WTC11 (cell line): ENCODE results near the gene ADAMTSL5. TPM values are rescaled to one million over a fixed set of nuclear protein-coding genes. Genes with fewer than 3 reads are reported as not detected.

Source experiments
- ATAC-seq: fragments of 200-7000 bp; cut with Tn5 transposase; 2 replicates; pipeline ENCODE4 v1.10.0; 2021; ENCODE audit warnings: mild to moderate bottlenecking, moderate library complexity
- CTCF ChIA-PET: fragments of 300-600 bp; sonication (Branson Sonifier 250); formaldehyde crosslinking; loops from one replicate; lab custom pipeline; 2021; ENCODE audit warnings: antibody characterized with exemption; lab: Charles Lee
- POLR2A ChIA-PET: fragments of 350-600 bp; sonication (Branson Sonifier 250); formaldehyde crosslinking; loops from one replicate; lab custom pipeline; 2021; ENCODE audit warnings: antibody characterized with exemption; lab: Charles Lee
- DNase-seq: peaks from one replicate; pipeline ENCODE4 v3.0.0; 2021; ENCODE audit warnings: low spot score
- H3K27ac Mint-ChIP-seq: 2 replicates; pipeline ENCODE4 v1.8.0; 2021; ENCODE audit warnings: mixed read lengths
- H3K27me3 Mint-ChIP-seq: 2 replicates; pipeline ENCODE4 v1.8.0; 2021; ENCODE audit warnings: low read depth, mild to moderate bottlenecking, moderate library complexity, mixed read lengths
- H3K36me3 Mint-ChIP-seq: 2 replicates; pipeline ENCODE4 v1.8.0; 2021; ENCODE audit warnings: mixed read lengths
- H3K4me1 Mint-ChIP-seq: 2 replicates; pipeline ENCODE4 v1.8.0; 2022; ENCODE audit warnings: mixed read lengths
- H3K4me3 Mint-ChIP-seq: 2 replicates; pipeline ENCODE4 v1.8.0; 2021; ENCODE audit warnings: mild to moderate bottlenecking, moderate library complexity, mixed read lengths
- H3K9me3 Mint-ChIP-seq: 2 replicates; pipeline ENCODE4 v1.8.0; 2021; ENCODE audit warnings: mixed read lengths
- ATF1 ChIP-seq: sonication (generic); formaldehyde crosslinking; IDR thresholded peaks from 2 replicates; pipeline ENCODE4 v1.8.1; 2023; ENCODE audit warnings: mild to moderate bottlenecking, moderate library complexity, missing genetic modification reagents
- ATF2 ChIP-seq: sonication (generic); formaldehyde crosslinking; IDR thresholded peaks from 2 replicates; pipeline ENCODE4 v1.8.1; 2022; ENCODE audit warnings: low read depth, missing genetic modification reagents, borderline replicate concordance
- ATF6 ChIP-seq: sonication (generic); formaldehyde crosslinking; IDR thresholded peaks from 2 replicates; pipeline ENCODE4 v1.8.1; 2023; ENCODE audit warnings: mild to moderate bottlenecking, missing genetic modification reagents
- CREM ChIP-seq: sonication (generic); formaldehyde crosslinking; IDR thresholded peaks from 2 replicates; pipeline ENCODE4 v1.8.1; 2022; ENCODE audit warnings: mild to moderate bottlenecking, missing genetic modification reagents, moderate library complexity
- GABPB1 ChIP-seq: sonication (generic); formaldehyde crosslinking; IDR thresholded peaks from 2 replicates; pipeline ENCODE4 v1.8.1; 2023; ENCODE audit warnings: mild to moderate bottlenecking, missing genetic modification reagents
- GRHL2 ChIP-seq: fragments of 250-450 bp; sonication (Bioruptor Pico); IDR thresholded peaks from 2 replicates; pipeline ENCODE4 v1.8.0; 2022; ENCODE audit warnings: mild to moderate bottlenecking, moderate library complexity; ENCODE audit not compliant: insufficient replicate concordance, severe bottlenecking
- GTF2I ChIP-seq: fragments of 250-450 bp; sonication (Bioruptor Pico); conservative IDR thresholded peaks from 2 replicates; pipeline ENCODE4 v1.4.0; 2021; ENCODE audit warnings: mild to moderate bottlenecking
- HMGA2 ChIP-seq: fragments of 250-450 bp; sonication (Bioruptor Pico); IDR thresholded peaks from 2 replicates; pipeline ENCODE4 v1.4.0; 2021; ENCODE audit warnings: mild to moderate bottlenecking, moderate library complexity
- IRF1 ChIP-seq: sonication (generic); formaldehyde crosslinking; IDR thresholded peaks from 2 replicates; pipeline ENCODE4 v1.8.0; 2023; ENCODE audit warnings: missing genetic modification reagents
- KAT7 ChIP-seq: sonication (generic); formaldehyde crosslinking; IDR thresholded peaks from 2 replicates; pipeline ENCODE4 v1.8.1; 2023; ENCODE audit warnings: missing genetic modification reagents, mild to moderate bottlenecking, borderline replicate concordance
- MAX ChIP-seq: sonication (generic); formaldehyde crosslinking; IDR thresholded peaks from 2 replicates; pipeline ENCODE4 v1.8.0; 2022; ENCODE audit warnings: mild to moderate bottlenecking, missing genetic modification reagents
- NR3C1 ChIP-seq: sonication (generic); formaldehyde crosslinking; conservative IDR thresholded peaks from 2 replicates; pipeline ENCODE4 v1.8.1; 2023; ENCODE audit warnings: low read depth, mild to moderate bottlenecking, missing genetic modification reagents
- PREB ChIP-seq: sonication (generic); formaldehyde crosslinking; IDR thresholded peaks from 2 replicates; pipeline ENCODE4 v1.8.1; 2022; ENCODE audit warnings: mild to moderate bottlenecking, missing genetic modification reagents, moderate library complexity, borderline replicate concordance
- RELA ChIP-seq: sonication (generic); formaldehyde crosslinking; IDR thresholded peaks from 2 replicates; pipeline ENCODE4 v1.8.1; 2022; ENCODE audit warnings: missing genetic modification reagents, mild to moderate bottlenecking, borderline replicate concordance
- SP1 ChIP-seq: sonication (generic); formaldehyde crosslinking; conservative IDR thresholded peaks from 2 replicates; pipeline ENCODE4 v1.8.1; 2022; ENCODE audit warnings: missing genetic modification reagents
- ZNF219 ChIP-seq: sonication (generic); formaldehyde crosslinking; IDR thresholded peaks from 2 replicates; pipeline ENCODE4 v1.8.0; 2023; ENCODE audit warnings: missing genetic modification reagents, mild to moderate bottlenecking, borderline replicate concordance
- total RNA-seq: library from RNA; stranded (reverse); gene quantifications from 3 replicates; pipeline ENCODE4 v1.2.3, GENCODE V29; 2021
- TF ChIP-seq, protein P1 (sequence below): sonication (generic); formaldehyde crosslinking; IDR thresholded peaks from 2 replicates; pipeline ENCODE4 v1.8.0; 2022; ENCODE audit warnings: mild to moderate bottlenecking, missing genetic modification reagents
- TF ChIP-seq, protein P2 (sequence below): sonication (generic); formaldehyde crosslinking; IDR thresholded peaks from 2 replicates; pipeline ENCODE4 v1.8.0; 2023; ENCODE audit warnings: missing genetic modification reagents, mild to moderate bottlenecking, borderline replicate concordance
- TF ChIP-seq, protein P3 (sequence below): sonication (generic); formaldehyde crosslinking; IDR thresholded peaks from 2 replicates; pipeline ENCODE4 v1.8.1; 2022; ENCODE audit warnings: mild to moderate bottlenecking, moderate library complexity, missing genetic modification reagents

ADAMTSL5 gene
- total RNA-seq, 1 experiment from 2014 or later, result 1.5 TPM

DNA sequence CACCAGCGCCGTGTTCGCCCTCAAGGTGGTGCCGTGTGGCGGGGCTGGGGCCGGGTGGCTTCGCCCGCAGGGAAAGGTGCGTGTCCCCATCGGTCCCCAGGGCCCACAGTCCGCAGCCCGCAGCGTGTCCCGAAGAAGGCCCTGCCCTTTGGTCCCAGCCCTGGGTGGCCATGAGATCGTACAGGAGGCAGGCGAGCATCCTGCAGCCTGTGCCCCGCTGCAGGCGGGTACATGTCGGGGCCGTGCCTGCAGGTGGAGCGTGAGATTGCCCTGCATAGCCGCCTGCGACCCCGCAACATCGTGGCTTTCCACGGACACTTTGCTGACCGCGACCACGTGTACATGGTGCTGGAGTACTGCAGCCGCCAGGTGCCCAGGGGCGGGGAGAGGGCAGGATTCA lies 12.5 kb upstream of the ADAMTSL5 start:
- ChIA-PET CTCF (interaction anchor here (1.2 kb wide), 1 partner anchor 21 kb away, joined by 4 read pairs; no protein-coding TSS in a partner anchor), POLR2A (no interaction called here)
- peaks cover 5% of the 10 kb centered on the region for H3K4me1 Mint-ChIP-seq
- no peaks in the 10 kb centered on the region for H3K9me3 Mint-ChIP-seq
- peaks cover 48% of the 10 kb centered on the region for H3K27me3 Mint-ChIP-seq
- TF ChIP-seq ATF6 (CRISPR knock-in tag), result no peak
- TF ChIP-seq IRF1, result no peak
- no peak for TF ChIP-seq SP1 (CRISPR knock-in tag)
- TF ChIP-seq GRHL2 (CRISPR knock-in tag), result no peak
- no peak for TF ChIP-seq MAX (CRISPR knock-in tag)
- no peak for TF ChIP-seq ATF1
- no peak for TF ChIP-seq GABPB1 (CRISPR knock-in tag)
- no peak for TF ChIP-seq CREM (CRISPR knock-in tag)
- no peak for TF ChIP-seq PREB
- TF ChIP-seq HMGA2 (CRISPR knock-in tag), result no peak
- no peak for TF ChIP-seq RELA (CRISPR knock-in tag)
- TF ChIP-seq, protein P1, sequence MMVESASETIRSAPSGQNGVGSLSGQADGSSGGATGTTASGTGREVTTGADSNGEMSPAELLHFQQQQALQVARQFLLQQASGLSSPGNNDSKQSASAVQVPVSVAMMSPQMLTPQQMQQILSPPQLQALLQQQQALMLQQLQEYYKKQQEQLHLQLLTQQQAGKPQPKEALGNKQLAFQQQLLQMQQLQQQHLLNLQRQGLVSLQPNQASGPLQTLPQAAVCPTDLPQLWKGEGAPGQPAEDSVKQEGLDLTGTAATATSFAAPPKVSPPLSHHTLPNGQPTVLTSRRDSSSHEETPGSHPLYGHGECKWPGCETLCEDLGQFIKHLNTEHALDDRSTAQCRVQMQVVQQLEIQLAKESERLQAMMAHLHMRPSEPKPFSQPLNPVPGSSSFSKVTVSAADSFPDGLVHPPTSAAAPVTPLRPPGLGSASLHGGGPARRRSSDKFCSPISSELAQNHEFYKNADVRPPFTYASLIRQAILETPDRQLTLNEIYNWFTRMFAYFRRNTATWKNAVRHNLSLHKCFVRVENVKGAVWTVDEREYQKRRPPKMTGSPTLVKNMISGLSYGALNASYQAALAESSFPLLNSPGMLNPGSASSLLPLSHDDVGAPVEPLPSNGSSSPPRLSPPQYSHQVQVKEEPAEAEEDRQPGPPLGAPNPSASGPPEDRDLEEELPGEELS (CRISPR knock-in tag), result no peak
- TF ChIP-seq, protein P2, sequence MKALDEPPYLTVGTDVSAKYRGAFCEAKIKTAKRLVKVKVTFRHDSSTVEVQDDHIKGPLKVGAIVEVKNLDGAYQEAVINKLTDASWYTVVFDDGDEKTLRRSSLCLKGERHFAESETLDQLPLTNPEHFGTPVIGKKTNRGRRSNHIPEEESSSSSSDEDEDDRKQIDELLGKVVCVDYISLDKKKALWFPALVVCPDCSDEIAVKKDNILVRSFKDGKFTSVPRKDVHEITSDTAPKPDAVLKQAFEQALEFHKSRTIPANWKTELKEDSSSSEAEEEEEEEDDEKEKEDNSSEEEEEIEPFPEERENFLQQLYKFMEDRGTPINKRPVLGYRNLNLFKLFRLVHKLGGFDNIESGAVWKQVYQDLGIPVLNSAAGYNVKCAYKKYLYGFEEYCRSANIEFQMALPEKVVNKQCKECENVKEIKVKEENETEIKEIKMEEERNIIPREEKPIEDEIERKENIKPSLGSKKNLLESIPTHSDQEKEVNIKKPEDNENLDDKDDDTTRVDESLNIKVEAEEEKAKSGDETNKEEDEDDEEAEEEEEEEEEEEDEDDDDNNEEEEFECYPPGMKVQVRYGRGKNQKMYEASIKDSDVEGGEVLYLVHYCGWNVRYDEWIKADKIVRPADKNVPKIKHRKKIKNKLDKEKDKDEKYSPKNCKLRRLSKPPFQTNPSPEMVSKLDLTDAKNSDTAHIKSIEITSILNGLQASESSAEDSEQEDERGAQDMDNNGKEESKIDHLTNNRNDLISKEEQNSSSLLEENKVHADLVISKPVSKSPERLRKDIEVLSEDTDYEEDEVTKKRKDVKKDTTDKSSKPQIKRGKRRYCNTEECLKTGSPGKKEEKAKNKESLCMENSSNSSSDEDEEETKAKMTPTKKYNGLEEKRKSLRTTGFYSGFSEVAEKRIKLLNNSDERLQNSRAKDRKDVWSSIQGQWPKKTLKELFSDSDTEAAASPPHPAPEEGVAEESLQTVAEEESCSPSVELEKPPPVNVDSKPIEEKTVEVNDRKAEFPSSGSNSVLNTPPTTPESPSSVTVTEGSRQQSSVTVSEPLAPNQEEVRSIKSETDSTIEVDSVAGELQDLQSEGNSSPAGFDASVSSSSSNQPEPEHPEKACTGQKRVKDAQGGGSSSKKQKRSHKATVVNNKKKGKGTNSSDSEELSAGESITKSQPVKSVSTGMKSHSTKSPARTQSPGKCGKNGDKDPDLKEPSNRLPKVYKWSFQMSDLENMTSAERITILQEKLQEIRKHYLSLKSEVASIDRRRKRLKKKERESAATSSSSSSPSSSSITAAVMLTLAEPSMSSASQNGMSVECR (CRISPR knock-in tag), result no peak
- no peaks in the 10 kb centered on the region for H3K36me3 Mint-ChIP-seq
- DNase-seq (no peak), ATAC-seq (no peak)
- H3K4me3 Mint-ChIP-seq, result peak overlapping the region; percentile 68
- H3K27ac Mint-ChIP-seq, result no peak overlapping the region

DNA sequence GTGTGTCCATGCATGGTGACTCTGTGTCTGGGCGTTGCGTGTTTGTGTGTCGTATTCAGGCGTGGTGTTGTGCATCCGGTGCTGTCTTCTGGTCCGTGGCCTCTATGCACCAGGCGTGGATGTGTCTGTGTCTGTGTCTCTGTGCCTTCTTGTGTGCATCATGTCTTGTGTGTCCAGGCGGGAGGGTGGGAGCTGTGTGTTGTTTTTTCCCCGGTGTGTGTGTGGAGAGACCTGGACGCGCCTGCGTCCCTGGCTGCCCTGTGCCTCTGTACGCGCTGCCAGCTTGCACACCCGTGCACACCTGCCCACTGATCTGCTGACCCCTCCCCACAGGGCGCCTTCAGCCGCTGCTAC lies 12.1 kb upstream of the ADAMTSL5 start:
- ChIA-PET CTCF (no interaction called here), POLR2A (no interaction called here)
- H3K4me3 Mint-ChIP-seq, result peak overlapping the region; percentile 68
- ATAC-seq (no peak), DNase-seq (no peak)
- no peaks in the 10 kb centered on the region for H3K36me3 Mint-ChIP-seq
- no peaks in the 10 kb centered on the region for H3K9me3 Mint-ChIP-seq
- H3K4me1 Mint-ChIP-seq, result peaks cover 5% of the 10 kb centered on the region
- H3K27me3 Mint-ChIP-seq, result peaks cover 48% of the 10 kb centered on the region
- H3K27ac Mint-ChIP-seq, result no peak overlapping the region
- TF ChIP-seq RELA (CRISPR knock-in tag) (no peak), NR3C1 (CRISPR knock-in tag) (no peak), ATF6 (CRISPR knock-in tag) (no peak), GTF2I (CRISPR knock-in tag) (no peak), KAT7 (CRISPR knock-in tag) (no peak), ZNF219 (CRISPR knock-in tag) (no peak), ATF2 (CRISPR knock-in tag) (no peak)
- TF ChIP-seq, protein P3, sequence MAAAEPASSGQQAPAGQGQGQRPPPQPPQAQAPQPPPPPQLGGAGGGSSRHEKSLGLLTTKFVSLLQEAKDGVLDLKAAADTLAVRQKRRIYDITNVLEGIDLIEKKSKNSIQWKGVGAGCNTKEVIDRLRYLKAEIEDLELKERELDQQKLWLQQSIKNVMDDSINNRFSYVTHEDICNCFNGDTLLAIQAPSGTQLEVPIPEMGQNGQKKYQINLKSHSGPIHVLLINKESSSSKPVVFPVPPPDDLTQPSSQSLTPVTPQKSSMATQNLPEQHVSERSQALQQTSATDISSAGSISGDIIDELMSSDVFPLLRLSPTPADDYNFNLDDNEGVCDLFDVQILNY (CRISPR knock-in tag), result no peak
